GM21526 (cell line): ENCODE data around the gene SLC35E4.

Source experiments
- ATAC-seq: cut with Tn5 transposase; IDR thresholded peaks from one replicate; pipeline ENCODE4 v1.9.1; 2021; ENCODE audit warnings: moderate library complexity; ENCODE audit not compliant: unreplicated experiment, low FRiP score

SLC35E4 gene

DNA sequence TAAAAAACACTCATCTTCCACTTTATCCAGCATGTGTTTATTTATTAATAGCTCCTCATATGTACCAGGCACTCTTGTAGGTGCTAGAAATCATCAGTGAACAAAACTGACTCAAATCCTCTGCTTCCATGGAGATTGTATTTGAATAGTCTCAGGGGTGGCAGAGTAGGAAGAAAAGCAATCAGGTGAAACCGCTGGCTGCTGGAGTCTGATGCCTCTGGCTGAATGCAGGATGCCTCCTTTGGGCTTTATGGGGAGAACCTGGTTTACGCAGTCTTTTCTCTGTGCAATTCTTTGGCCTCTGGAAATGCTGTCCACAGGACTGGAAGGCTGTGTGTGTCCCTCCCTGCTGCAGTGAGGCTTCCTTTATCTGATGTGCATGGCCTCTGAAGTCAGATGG, 46.2 kb downstream of the SLC35E4 start:
- ATAC-seq = no peak

DNA sequence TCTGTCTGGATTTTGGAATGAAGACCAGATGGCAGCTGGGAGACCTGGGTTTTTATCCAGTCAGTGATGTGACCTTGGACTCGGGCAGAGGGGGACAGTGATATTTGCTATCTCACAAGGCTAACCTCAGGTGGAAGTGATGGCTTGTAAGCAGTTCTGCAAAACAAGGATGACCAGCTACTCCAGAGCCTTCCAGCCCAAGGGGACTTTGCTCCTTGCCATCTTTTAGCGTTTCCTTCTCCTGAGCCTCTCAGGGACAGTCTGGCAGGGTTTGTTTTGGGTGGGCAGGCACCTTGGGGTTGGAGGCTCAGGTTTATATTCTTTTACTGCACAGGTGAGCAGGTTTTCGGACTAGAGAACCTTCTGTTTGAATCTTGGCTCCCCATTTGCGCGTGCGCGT, 49.6 kb downstream of the SLC35E4 start:
- ATAC-seq = no peak

DNA sequence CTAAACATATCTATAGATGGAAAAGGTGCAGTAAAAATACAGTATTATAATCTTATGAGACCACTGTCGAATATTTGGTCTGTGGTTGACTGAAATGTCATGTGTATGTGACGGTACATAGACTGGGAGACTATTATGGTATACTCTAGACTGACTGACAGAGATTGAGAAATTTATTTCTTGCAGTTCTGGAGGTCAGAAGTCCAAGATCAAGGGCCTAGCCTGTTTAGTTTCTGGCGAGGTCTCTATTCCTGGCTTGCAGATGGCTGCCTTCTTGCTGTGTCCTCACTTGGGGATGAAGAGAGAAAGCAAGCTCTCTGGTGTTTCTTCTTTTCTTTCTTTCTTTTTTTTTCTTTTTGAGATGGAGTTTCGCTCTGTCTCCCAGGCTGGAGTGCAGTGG, 51.8 kb downstream of the SLC35E4 start:
- ATAC-seq = no peak

DNA sequence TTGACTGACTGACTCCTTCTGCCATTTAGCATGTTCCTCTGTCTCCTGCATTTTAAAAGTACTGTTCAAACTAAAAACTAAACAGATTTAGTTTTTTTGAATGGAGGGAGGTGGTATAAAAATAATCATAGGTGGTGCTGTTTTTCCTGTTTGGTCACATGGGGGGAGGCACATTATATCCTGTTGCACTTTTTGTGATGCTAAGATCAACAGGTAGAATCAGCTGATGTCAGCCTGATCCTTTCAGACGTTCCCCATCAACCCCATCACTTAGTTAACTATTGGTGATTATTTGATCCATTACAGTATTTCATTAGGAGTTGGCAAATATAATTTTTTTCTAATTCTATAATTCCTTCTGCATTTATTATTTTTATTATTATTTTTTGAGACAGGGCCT, 54.0 kb downstream of the SLC35E4 start:
- no peak for ATAC-seq

DNA sequence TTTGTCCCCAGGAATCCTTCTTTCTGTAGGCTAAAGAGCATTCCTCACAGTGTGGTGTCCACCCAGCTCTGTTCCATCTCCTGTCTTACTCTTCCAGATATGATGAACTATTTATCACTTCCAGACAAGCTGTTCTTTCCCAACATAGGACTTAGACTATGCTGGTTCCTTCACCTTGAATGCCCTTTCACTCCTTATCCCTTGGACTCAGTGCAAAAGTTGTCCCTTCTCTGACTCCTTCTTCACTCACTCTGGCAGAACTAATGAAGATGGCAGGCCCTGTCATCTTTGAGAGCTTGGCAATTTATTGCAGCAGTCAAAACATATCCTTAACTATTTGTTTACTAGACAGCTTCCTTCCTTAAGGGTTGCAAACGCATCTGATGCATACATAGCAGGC, 55.6 kb downstream of the SLC35E4 start:
- ATAC-seq = no peak

DNA sequence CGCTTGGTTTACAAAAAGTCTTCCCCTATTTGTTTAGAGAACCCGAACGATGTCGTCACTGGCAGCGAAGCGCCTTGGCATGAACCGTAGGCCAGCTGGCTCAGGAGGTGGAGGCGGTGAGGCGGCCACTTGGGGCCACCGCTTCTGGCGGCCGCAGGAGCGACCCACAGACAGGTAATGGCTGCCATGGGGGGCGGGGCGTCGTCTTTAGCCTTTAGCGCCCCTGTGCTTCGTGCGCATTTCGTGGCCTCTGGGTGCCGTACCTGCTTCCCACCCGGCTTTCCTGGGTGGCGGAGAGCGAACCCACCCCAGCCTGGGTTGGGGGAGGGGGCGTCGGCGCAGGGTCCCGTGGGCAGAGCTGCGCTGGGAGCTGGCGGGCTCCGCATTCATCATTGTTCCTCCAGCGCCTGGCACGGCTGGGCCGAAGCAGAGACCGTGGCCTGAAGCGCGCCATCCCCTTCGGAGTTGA, 58.6 kb downstream of the SLC35E4 start:
- no peak for ATAC-seq

DNA sequence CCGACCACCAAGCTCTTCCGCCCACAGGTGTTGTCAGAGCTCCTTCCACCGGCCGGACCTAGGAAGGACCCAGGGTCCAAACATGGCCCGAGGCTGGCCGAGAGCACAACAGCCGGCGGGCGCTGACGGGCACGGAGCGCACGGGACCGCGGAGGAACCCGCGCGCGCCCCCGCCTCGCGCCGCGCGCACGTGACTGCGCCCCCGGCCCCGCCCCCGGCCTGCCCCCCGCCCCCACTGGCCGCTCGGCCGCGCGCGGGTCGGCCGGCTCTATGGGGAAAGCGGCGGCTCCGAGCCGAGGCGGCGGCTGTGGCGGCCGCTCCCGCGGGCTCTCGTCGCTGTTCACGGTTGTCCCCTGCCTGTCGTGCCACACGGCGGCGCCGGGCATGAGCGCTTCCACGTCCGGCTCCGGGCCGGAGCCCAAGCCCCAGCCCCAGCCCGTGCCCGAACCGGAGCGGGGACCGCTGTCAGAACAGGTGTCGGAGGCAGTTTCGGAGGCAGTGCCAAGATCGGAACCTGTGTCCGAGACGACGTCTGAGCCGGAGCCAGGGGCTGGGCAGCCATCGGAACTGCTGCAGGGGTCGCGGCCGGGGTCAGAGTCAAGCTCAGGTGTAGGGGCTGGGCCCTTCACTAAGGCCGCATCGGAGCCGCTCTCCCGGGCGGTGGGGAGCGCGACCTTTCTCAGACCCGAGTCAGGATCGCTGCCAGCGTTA, 59.2 kb downstream of the SLC35E4 start, which contains the start of gene OSBP2:
TSS of gene OSBP2 (plus strand) at position 235 of the 711 bp plus-strand sequence. CDS start at position 271, 36 bp downstream.
- ATAC-seq = no peak

DNA sequence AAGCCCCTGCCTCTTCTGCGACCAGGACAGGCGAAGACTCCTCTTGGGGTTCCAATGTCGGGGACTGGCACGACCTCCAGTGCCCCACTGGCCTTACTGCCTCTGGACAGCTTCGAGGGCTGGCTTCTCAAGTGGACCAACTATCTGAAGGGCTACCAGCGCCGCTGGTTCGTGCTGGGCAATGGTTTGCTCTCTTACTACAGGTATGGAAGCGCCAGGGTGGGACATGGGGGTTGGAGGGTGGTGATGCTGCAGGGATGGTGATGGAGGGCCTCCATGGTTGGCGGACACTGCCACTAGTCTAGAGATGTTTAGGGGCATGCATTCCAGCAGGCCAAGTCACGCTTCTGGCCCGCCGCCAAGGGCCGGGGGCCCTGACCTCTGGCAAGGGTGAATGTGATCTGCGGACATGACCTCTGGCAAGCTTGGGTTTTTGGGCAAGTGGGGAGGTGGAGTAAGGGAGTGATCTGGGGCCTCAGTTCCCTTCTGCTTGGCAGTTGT, 59.8 kb downstream of the SLC35E4 start:
- ATAC-seq = no peak

DNA sequence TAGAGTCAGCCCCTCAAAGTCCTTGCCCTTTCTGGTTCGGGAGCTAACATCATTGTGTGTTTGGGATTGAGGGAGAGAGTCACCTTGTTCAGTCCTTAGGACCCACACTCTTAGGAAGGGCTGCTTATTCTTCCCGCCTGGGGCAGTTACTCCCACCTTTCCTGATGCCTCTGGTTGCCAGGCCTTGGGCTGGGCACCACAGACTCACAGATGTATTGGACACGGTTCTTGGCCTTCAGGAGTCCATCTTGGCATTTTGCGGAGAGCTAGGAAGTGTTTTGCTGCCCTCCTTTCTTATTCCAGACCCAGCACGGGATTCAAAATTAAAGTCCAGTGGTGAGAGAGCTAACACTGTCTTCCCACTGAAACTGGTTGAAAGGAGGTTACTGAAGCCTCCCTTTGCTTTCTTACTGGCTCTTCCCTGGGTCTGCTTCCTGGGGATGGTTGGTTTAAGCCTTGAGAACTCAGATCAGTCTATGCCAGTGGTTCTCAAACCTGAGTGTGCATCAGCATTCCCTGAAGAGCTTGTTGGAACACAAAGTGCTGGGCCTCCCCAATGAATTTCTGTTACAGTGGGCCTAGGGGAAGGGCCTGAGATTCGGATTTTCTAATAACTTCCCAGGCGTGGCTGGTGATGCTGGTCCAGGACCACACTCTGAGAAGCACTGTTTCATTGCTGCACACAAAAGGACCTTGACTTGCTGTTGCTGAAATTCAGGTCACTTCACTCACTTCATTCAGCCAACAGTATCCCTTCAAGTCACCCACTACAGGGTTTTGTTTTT, 60.5 kb downstream of the SLC35E4 start:
- no peak for ATAC-seq
